GM21717 (cell line): Measurements from ENCODE around the gene SPOCK1.
"Not testable (repeated sequence)": the region's sequence is repeated elsewhere in the genome, so short reads cannot be mapped to it uniquely, and the experiment has no call there.

Experiments
- ATAC-seq: cut with Tn5 transposase; IDR thresholded peaks from one replicate; pipeline ENCODE4 v1.9.1; 2021; ENCODE audit warnings: mild to moderate bottlenecking, moderate library complexity; ENCODE audit not compliant: unreplicated experiment

Gene SPOCK1

DNA sequence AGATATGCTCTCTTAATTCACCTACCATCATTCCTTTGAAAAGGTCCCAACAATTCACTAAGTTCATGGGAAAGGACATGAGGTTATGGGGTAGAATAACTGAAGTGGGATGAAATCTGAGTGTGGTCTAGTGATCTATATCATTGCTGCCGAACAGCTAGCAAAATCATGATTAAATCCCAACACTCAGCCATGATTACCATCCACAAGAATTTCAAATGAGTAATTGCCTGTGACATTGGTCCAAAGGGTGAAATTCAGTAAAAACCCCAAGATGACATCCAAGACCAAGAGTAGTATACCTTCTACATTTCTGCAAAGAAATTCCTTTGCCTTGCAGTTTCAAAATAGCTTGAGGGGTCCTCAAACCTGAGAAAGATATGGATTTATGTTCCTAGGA is 225.6 kb downstream of the SPOCK1 start:
- ATAC-seq, result no peak

DNA sequence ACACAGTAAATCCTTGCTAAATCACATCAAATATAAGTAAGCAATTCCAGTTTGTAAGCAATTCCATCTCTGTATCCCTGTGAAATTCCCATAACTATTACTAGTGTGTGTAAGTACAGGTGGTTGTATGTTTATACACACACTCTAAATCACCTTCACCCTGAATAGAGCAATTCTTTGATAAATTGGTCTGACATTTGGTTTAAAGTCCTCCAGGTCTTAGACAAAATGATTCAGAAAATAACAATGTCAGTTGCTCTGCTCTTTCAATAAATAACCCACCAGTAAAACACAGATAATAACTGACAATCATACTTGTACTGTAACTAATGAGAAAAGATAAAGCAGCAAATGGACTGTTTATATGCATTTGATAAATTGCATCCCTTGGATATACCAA is 226.3 kb downstream of the SPOCK1 start:
- ATAC-seq, result no peak

GRCh38 chr5:137269946-137270345 is 229.2 kb downstream of the SPOCK1 start:
- ATAC-seq, result no peak

GRCh38 chr5:137269274-137269673 is 229.9 kb downstream of the SPOCK1 start:
- no peak for ATAC-seq

- no peak for ATAC-seq
These were observed 230.5 kb downstream of the SPOCK1 start for GRCh38 chr5:137268646-137269045.

GRCh38 chr5:137266186-137266585 is 232.9 kb downstream of the SPOCK1 start:
- ATAC-seq, result no peak

- no peak for ATAC-seq
These were observed 233.7 kb downstream of the SPOCK1 start for GRCh38 chr5:137265457-137265856.

GRCh38 chr5:137264573-137264972 is 234.6 kb downstream of the SPOCK1 start:
- ATAC-seq, result no peak

- ATAC-seq, result no peak
These were observed 235.1 kb downstream of the SPOCK1 start for GRCh38 chr5:137264041-137264440.

GRCh38 chr5:137263371-137264005 is 235.6 kb downstream of the SPOCK1 start:
- ATAC-seq, result no peak

- no peak for ATAC-seq
These were observed 236.3 kb downstream of the SPOCK1 start for GRCh38 chr5:137262818-137263217.

- no peak for ATAC-seq
These were observed 238.1 kb downstream of the SPOCK1 start for GRCh38 chr5:137260820-137261695.

DNA sequence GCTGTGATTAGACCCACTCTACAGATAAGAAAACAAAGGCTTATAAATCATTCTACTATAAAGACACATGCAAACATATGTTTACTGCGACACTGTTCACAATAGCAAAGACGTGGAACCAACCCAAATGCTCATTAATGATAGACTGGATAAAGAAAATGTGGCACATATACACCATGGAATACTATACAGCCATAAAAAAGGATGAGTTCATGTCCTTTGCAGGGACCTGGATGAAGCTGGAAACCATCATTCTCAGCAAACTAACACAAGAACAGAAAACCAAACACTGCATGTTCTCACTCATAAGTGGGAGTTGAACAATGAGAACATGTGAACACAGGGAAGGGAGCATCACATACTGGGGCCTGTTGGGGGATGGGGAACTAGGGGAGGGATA is 240.0 kb downstream of the SPOCK1 start:
- not testable (repeated sequence) for ATAC-seq

- ATAC-seq, result no peak
These were observed 244.7 kb downstream of the SPOCK1 start for GRCh38 chr5:137254119-137255090.

GRCh38 chr5:137252512-137252911 is 246.6 kb downstream of the SPOCK1 start:
- no peak for ATAC-seq

GRCh38 chr5:137250421-137250820 is 248.7 kb downstream of the SPOCK1 start:
- no peak for ATAC-seq

DNA sequence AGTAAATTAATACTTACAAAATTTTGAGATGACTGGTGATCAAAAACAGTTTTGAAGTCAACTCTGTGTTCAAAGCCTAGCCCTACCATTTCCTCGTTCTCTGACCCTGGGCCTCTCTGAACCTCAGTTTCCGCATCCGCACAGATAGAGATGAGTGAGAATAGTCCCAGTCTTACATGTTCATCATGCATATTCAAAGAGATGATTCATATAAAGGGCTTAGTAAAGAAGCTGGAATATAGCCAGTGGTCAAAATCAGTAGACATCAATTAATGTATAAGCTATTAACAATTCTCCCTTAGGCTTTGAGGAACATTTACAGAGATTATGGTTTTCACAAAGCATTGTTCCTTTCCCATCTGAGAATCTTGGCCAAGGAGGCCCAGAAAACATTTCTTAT is 250.6 kb downstream of the SPOCK1 start:
- ATAC-seq, result no peak

DNA sequence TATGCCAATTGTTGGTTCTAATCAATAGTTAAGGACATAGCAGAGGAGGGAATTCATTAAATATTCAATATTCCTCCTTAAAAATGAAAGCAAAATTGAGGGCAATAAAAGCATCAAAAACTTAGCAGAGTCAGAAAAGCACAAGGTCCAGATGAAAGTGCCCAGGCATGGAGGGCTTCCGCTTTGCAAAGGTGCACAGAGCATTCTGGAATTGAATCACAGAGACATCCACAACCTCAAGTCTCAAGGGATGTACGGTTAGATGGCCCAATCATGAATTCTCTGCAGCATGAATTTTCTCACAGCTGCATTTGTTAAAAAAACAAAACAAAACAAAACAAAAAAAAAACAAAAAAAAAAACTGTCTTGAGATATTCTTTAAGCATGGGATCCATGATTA is 253.7 kb downstream of the SPOCK1 start:
- no peak for ATAC-seq

DNA sequence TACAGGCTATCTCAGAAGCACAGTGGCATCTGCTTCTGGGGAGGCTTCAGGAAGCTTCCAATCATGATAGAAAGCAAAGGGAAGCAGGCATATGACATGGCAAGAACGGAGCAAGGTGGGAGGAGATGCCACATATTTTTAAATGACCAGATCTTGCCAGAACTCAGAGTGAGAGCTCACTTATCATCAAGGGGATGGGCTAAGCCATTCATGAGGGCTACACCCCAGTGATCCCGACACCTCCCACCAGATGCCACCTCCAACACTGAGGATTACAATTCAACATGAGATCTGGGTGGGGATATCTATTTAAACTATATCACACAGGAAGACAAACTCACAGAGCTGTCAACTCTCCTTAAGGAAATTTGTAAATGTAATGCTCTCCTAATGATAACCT is 258.8 kb downstream of the SPOCK1 start:
- no peak for ATAC-seq

- ATAC-seq, result no peak
These were observed 262.1 kb downstream of the SPOCK1 start for GRCh38 chr5:137236849-137237507.

DNA sequence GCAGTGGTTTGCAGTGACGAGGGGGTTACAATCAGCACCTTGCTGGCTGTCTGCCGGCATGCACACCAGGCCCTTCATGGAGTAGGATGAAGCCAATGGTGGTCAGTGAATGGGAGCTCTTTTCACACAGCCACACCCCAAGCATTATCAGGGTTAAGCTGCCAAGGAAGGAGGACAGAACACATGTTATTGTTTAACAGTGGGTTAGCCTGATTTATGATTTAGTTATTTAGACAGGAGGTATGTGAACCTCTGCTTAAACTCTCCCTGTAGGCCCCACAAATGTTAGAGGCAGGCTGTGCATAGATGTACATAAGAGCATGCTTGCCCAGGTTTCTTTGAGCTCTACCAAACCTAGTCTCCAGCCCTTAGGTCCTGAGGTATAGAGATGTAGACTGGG is 262.9 kb downstream of the SPOCK1 start:
- no peak for ATAC-seq
